DMS53 treated with DMSO at 0.1 percent for 48 hours (cell line): ENCODE measurements around the gene LASP1.
"Not testable (repeated sequence)": the region's sequence is repeated elsewhere in the genome, so short reads cannot be mapped to it uniquely, and the experiment has no call there.

Experiments
- DNase-seq: peaks from one replicate; lab custom pipeline; 2025; ENCODE audit not compliant: unreplicated experiment; lab: John Stamatoyannopoulos, UW

The LASP1 gene

GRCh38 chr17:38925263-38925995, 55.6 kb downstream of the LASP1 start, which contains the start of gene LASP1NB:
Gene LASP1NB (plus strand): TSS chr17:38925614.
- no peak for DNase-seq

- DNase-seq, result no peak
Measured at GRCh38 chr17:38926293-38927070, 56.6 kb downstream of the LASP1 start.

- DNase-seq, result not testable (repeated sequence)
Measured at GRCh38 chr17:38930782-38931181, 60.9 kb downstream of the LASP1 start.

- DNase-seq, result not testable (repeated sequence)
Measured at GRCh38 chr17:38933962-38934361, 64.1 kb downstream of the LASP1 start.

- no peak for DNase-seq
Measured at GRCh38 chr17:38939987-38940386, 70.1 kb downstream of the LASP1 start.

- no peak for DNase-seq
Measured at GRCh38 chr17:38940404-38940803, 70.5 kb downstream of the LASP1 start.

GRCh38 chr17:38942696-38943334, 73.0 kb downstream of the LASP1 start:
- DNase-seq, result no peak

GRCh38 chr17:38943607-38944006, 73.7 kb downstream of the LASP1 start:
- no peak for DNase-seq

- DNase-seq, result no peak
Measured at GRCh38 chr17:38947189-38947588, 77.3 kb downstream of the LASP1 start.

GRCh38 chr17:38953800-38954199, 83.9 kb downstream of the LASP1 start:
- DNase-seq, result not testable (repeated sequence)

GRCh38 chr17:38958326-38958725, 88.5 kb downstream of the LASP1 start:
- no peak for DNase-seq

GRCh38 chr17:38958756-38959155, 88.9 kb downstream of the LASP1 start:
- no peak for DNase-seq

- no peak for DNase-seq
Measured at GRCh38 chr17:38959508-38959907, 89.7 kb downstream of the LASP1 start.

- DNase-seq, result no peak
Measured at GRCh38 chr17:38960402-38960801, 90.5 kb downstream of the LASP1 start.

- DNase-seq, result no peak
Measured at GRCh38 chr17:38961413-38961812, 91.6 kb downstream of the LASP1 start.

GRCh38 chr17:38967290-38967738, 97.5 kb downstream of the LASP1 start, which contains the start of gene FBXO47:
Gene FBXO47 (minus strand): TSS chr17:38967403. CDS start chr17:38963025, 4,378 bp downstream.
- peak; percentile 79 for DNase-seq

GRCh38 chr17:38969281-38969680, 99.4 kb downstream of the LASP1 start:
- DNase-seq, result no peak

GRCh38 chr17:38970128-38970527, 100.3 kb downstream of the LASP1 start:
- DNase-seq, result no peak

GRCh38 chr17:38970804-38971203, 100.9 kb downstream of the LASP1 start:
- no peak for DNase-seq
